ENCODE measurements around the gene PPP1R9B.
A peak's percentile ranks its signal among the peaks of the same experiment; 100 is the strongest.

PPP1R9B gene

GRCh38 chr17:50150354-50151040, at the start of gene PPP1R9B:
PPP1R9B (minus strand) TSS chr17:50150677; CDS start chr17:50150513, 164 bp downstream.
- no peak for DNase-seq (ENCODE audit: low read depth)
- TF ChIP-seq CTCF (IDR thresholded peaks at IDR 0.05; ENCODE audit: insufficient read depth, low read depth, low read length, missing control alignments) = no peak
- peak within 1 kb of the TSS; percentile 91 for H3K4me3 ChIP-seq (ENCODE audit: low read depth, low read length)

- peak overlapping the region; percentile 32 for H3K4me3 ChIP-seq (ENCODE audit: low read depth, low read length)
- no peak for TF ChIP-seq CTCF (IDR thresholded peaks at IDR 0.05; ENCODE audit: insufficient read depth, low read depth, low read length, missing control alignments)
- peak; percentile 65 for DNase-seq (ENCODE audit: low read depth)
Observed at GRCh38 chr17:50199803-50200456, 49.5 kb upstream of the PPP1R9B start.

- H3K4me3 ChIP-seq (ENCODE audit: low read depth, low read length) = no peak overlapping the region
- no peak for TF ChIP-seq CTCF (IDR thresholded peaks at IDR 0.05; ENCODE audit: insufficient read depth, low read depth, low read length, missing control alignments)
- no peak for DNase-seq (ENCODE audit: low read depth)
Observed at GRCh38 chr17:50199211-50199802, 48.8 kb upstream of the PPP1R9B start.

- peak; percentile 75 for TF ChIP-seq CTCF (IDR thresholded peaks at IDR 0.05; ENCODE audit: insufficient read depth, low read depth, low read length, missing control alignments)
- H3K4me3 ChIP-seq (ENCODE audit: low read depth, low read length) = no peak overlapping the region
- peak; percentile 69 for DNase-seq (ENCODE audit: low read depth)
Observed at GRCh38 chr17:50198026-50198669, 47.7 kb upstream of the PPP1R9B start.

- no peak for TF ChIP-seq CTCF (IDR thresholded peaks at IDR 0.05; ENCODE audit: insufficient read depth, low read depth, low read length, missing control alignments)
- DNase-seq (ENCODE audit: low read depth) = no peak
- H3K4me3 ChIP-seq (ENCODE audit: low read depth, low read length) = no peak overlapping the region
Observed at GRCh38 chr17:50196826-50197225, 46.3 kb upstream of the PPP1R9B start.

GRCh38 chr17:50196036-50196435, 45.6 kb upstream of the PPP1R9B start:
- DNase-seq (ENCODE audit: low read depth) = no peak
- no peak overlapping the region for H3K4me3 ChIP-seq (ENCODE audit: low read depth, low read length)
- TF ChIP-seq CTCF (IDR thresholded peaks at IDR 0.05; ENCODE audit: insufficient read depth, low read depth, low read length, missing control alignments) = no peak

Measured in GM12865 (cell line).